A673 (cell line): ENCODE data around the gene HS3ST5.

Experiments
- EZH2 ChIP-seq: fragments of 200-600 bp; sonication (generic); IDR thresholded peaks from 2 replicates; pipeline ENCODE4 v1.6.1; 2017; ENCODE audit warnings: borderline replicate concordance, low read depth, mild to moderate bottlenecking, mixed read lengths, antibody characterized with exemption, low read length; ENCODE audit not compliant: poor library complexity, severe bottlenecking
- TF ChIP-seq, protein P1 (sequence below): fragments of 300-800, 200-600 bp; sonication (generic); conservative IDR thresholded peaks from 2 replicates; pipeline ENCODE4 v1.5.1; 2017; ENCODE audit warnings: low read depth, mild to moderate bottlenecking, antibody characterized with exemption, low read length, moderate library complexity, mixed read lengths

DNA sequence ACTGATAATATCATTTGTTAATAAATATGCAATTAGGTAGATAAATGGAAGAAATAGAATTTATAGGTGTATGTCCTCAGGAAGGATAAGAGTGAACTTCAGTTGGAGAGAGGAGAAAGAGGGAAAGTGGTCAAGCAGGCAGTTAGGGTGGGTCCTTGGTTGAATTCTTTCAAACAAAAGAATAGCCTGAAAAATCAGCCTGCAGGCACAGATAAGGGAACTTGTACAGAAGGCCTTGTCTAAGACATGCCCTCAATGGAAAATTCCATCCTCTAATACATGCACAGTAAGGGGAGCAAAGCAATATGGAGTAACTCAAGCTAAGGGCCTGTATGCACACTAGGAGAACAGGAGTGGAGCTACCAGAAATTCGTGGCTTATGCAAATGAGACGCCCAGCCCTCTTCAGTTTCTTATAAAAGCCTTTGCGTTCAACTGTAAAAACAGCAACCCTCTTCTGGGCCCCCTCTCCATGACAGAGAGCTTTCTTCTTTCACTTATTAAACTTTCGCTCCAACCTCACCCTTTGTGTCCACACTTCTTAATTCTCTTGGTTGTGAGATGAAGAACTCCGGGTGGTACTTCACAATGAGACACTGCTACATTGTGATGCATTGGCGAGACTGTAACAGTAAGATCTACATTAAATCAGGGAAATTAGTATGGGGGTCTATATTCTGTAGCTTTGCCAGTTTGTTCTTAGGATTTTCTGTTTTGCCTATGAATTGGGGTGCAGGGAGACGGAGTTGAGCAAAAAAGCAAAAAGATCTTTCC, 147.0 kb downstream of the HS3ST5 start:
- TF ChIP-seq, protein P1, sequence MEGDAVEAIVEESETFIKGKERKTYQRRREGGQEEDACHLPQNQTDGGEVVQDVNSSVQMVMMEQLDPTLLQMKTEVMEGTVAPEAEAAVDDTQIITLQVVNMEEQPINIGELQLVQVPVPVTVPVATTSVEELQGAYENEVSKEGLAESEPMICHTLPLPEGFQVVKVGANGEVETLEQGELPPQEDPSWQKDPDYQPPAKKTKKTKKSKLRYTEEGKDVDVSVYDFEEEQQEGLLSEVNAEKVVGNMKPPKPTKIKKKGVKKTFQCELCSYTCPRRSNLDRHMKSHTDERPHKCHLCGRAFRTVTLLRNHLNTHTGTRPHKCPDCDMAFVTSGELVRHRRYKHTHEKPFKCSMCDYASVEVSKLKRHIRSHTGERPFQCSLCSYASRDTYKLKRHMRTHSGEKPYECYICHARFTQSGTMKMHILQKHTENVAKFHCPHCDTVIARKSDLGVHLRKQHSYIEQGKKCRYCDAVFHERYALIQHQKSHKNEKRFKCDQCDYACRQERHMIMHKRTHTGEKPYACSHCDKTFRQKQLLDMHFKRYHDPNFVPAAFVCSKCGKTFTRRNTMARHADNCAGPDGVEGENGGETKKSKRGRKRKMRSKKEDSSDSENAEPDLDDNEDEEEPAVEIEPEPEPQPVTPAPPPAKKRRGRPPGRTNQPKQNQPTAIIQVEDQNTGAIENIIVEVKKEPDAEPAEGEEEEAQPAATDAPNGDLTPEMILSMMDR, result no peak
- no peak for TF ChIP-seq EZH2
